GM18951 (cell line): Measurements from ENCODE around the gene EGR4.

Experiments used
- POLR2A ChIP-seq: IDR thresholded peaks from 4 replicates; pipeline ENCODE4 v1.6.1; 2011; ENCODE audit warnings: mild to moderate bottlenecking; ENCODE audit not compliant: insufficient read length, insufficient read depth; ENCODE audit errors: extremely low read depth
- in situ Hi-C: fragments of 300-500 bp; cut with MboI; formaldehyde crosslinking; loops from one replicate; pipeline ENCODE4 v1.12.0; 2022; ENCODE audit warnings: low sequenced_read_pairs, mixed read lengths, inconsistent platforms; ENCODE audit not compliant: unreplicated experiment

Gene EGR4

GRCh38 chr2:73284296-73285158 is 8.8 kb downstream of the EGR4 start, which contains the start of gene FBXO41:
FBXO41 (minus strand) TSS chr2:73284478; CDS start chr2:73269630, 14,848 bp downstream.
- peak; percentile 73 for TF ChIP-seq POLR2A
- in situ Hi-C loops: no loop called here

- no peak for TF ChIP-seq POLR2A
- in situ Hi-C loops: no loop called here
Observed at GRCh38 chr2:73283545-73284295, 9.6 kb downstream of the EGR4 start.

- in situ Hi-C loops: no loop called here
- TF ChIP-seq POLR2A: no peak
Observed at GRCh38 chr2:73282924-73283544, 10.3 kb downstream of the EGR4 start.

DNA sequence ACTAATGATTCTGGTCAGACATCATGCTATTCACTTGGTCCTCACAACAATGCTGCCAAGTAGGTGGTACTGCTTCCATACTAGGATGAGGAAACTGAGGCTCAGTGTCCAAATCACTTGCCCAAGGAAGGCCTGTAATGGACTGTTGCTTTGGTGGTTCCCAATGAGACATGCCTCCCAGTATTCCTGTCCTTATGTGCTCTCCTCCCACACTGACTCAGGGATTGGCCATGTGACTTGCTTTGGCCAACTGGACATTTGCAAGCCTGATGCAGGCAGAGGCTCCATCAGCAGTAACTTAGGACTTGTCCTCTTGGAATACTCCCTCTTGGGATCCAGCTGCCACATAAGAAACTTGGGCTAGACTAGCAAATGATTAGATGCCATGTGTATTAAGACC is 12.1 kb downstream of the EGR4 start:
- TF ChIP-seq POLR2A: no peak
- in situ Hi-C loops: no loop called here

DNA sequence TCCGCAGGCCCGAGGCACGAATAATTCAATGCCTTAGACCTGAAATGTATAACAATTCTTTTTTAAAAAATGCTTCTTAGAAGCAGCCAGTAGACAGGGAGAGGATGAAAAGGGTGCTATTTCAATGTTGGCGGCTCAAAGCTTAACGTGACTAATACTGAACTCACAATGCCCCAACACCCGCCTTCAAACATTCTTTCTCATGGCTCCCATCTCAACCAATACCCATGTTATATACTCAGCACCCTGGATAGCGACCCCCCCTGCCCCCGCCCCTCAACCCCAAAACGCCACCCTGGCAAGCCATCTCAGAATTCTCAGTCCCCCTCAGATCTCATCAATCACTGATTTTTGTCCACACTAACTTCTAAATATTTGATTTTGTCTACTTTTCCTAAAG is 13.5 kb downstream of the EGR4 start:
- no peak for TF ChIP-seq POLR2A
- in situ Hi-C loops: no loop called here

DNA sequence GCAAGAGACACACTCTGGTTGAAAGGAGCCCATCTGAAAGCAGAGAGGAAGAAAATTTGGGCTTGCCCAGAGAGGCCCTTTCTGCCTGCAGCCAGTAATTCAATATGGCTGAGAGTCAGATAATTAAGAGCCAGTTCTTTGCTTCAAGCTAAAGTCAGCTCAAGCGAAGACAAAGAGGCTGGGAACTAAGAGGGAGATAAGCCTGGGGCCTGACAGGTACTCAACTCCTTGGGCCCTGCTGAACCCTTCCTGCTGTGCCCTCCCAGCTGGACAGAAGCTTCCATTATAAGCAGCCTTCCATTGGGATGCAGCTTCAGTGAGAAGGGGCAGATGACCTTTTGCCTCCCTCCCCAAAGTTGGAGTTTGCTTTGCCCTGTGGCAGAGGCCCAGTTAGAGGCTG is 21.1 kb downstream of the EGR4 start:
- in situ Hi-C loops: no loop called here
- TF ChIP-seq POLR2A: no peak

- in situ Hi-C loops: no loop called here
- TF ChIP-seq POLR2A: no peak
Observed at GRCh38 chr2:73269686-73270465, 23.5 kb downstream of the EGR4 start.

DNA sequence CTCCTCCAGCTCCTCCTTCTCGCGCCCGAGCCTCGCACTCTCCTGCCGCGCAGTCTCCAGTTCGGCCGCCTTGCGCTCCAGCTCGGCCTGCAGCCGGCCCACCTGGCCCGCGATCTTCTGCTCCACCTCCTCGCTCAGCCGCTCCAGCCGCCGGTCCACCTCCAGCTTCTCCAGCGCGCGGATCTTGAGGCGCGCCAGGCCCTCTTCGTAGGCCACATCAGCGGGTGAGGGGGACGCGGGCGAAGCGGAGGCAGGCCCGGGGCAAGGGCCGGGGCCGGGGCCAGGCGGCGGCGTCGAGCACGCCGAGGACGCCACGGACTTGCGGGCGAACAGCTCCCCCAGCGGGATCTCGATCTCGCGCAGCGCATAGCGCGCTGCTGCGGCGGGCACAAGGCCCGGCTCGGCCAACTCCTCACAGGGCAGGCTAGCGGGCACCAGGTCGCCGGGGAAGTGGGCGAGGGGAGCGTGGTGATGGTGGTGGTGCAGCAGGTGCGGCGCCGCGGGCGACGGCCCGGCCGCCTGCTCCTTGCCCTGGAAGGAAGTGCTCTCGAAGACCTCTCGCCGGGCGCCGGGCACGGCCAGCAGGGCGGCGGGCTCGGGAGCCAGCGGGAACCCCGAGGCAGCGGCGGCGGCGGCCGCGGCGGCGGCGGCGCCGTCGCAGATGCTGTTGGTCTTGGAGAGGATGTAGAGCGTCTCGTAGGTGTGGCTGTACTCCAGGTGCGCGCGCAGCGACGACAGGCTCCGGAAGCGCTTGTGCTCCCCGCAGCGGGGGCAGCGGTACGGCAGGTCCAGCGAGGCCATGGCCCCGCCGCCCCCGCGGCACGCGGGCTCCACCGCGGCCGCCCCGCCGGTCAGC is 24.3 kb downstream of the EGR4 start:
- peak; percentile 33 for TF ChIP-seq POLR2A
- in situ Hi-C loops: no loop called here

DNA sequence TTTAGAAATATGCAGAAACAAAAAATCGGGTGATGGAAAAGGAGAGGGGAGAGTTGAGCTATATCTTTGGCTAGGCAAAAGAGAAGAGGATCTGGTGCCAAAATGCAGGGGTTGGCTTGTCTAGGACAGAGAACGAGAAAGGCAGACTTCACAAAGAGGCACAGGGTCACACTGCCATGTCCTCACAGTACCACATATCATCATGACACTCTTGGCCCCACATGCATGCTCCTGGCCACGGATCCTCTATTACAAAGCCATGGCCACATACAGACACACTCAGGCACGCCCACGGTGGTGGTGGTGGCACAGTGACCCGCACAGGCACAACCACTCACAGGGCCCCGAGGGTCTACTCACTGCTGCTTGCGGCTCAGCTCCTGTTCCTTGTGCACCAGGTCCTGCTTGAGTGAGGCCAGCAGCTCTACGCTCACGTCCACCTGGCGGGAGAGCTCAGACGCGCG is 24.9 kb downstream of the EGR4 start:
- no peak for TF ChIP-seq POLR2A

GRCh38 chr2:73267008-73267407 is 26.3 kb downstream of the EGR4 start:
- in situ Hi-C loops: no loop called here
- no peak for TF ChIP-seq POLR2A

More for the DNA sequence above, 24.9 kb downstream of the EGR4 start:
- in situ Hi-C loops: no loop called here

- TF ChIP-seq POLR2A: no peak
- in situ Hi-C loops: no loop called here
Observed at GRCh38 chr2:73266061-73266901, 27.1 kb downstream of the EGR4 start.
